Hippocampal formation (tissue), 2 donors: ENCODE data around the gene CDH10.

Experiments
- DNase-seq, 2 donors: peaks; one replicate each; lab custom pipeline; 2025; lab: John Stamatoyannopoulos, UW

CDH10 gene

GRCh38 chr5:24644761-24645160, at the start of gene CDH10:
Gene CDH10, minus strand, starts transcription at chr5:24644978. Its CDS starts 51,488 bp downstream, at chr5:24593490.
- peak; percentile 32 to 69 for DNase-seq

- DNase-seq = no peak
Measured at GRCh38 chr5:24693609-24694008, 48.8 kb upstream of the CDH10 start.

- no peak for DNase-seq
Measured at GRCh38 chr5:24691074-24691473, 46.3 kb upstream of the CDH10 start.

- DNase-seq = no peak
Measured at GRCh38 chr5:24681106-24681505, 36.3 kb upstream of the CDH10 start.

- no peak for DNase-seq
Measured at GRCh38 chr5:24668050-24668449, 23.3 kb upstream of the CDH10 start.

GRCh38 chr5:24649531-24649930, 4.8 kb upstream of the CDH10 start:
- DNase-seq = no peak

- no peak for DNase-seq
Measured at GRCh38 chr5:24646915-24647314, 2.1 kb upstream of the CDH10 start.

- no peak for DNase-seq
Measured at GRCh38 chr5:24645483-24645882, 705 bp upstream of the CDH10 start.

- no peak for DNase-seq
Measured at GRCh38 chr5:24643880-24644279, 898 bp downstream of the CDH10 start.

GRCh38 chr5:24643156-24643555, 1.6 kb downstream of the CDH10 start:
- DNase-seq = no peak

GRCh38 chr5:24642022-24642421, 2.8 kb downstream of the CDH10 start:
- DNase-seq = peak in 1 of 2 donors; percentile 58

GRCh38 chr5:24635209-24635608, 9.6 kb downstream of the CDH10 start:
- no peak for DNase-seq

- DNase-seq = peak in 1 of 2 donors; percentile 54
Measured at GRCh38 chr5:24633715-24634325, 11.0 kb downstream of the CDH10 start.

- DNase-seq = no peak
Measured at GRCh38 chr5:24632353-24632752, 12.4 kb downstream of the CDH10 start.

- DNase-seq = no peak
Measured at GRCh38 chr5:24630918-24631317, 13.9 kb downstream of the CDH10 start.

- no peak for DNase-seq
Measured at GRCh38 chr5:24629798-24630197, 15.0 kb downstream of the CDH10 start.

GRCh38 chr5:24624872-24625271, 19.9 kb downstream of the CDH10 start:
- DNase-seq = no peak

GRCh38 chr5:24623624-24624023, 21.2 kb downstream of the CDH10 start:
- no peak for DNase-seq

GRCh38 chr5:24623031-24623430, 21.7 kb downstream of the CDH10 start:
- DNase-seq = no peak

GRCh38 chr5:24621792-24622191, 23.0 kb downstream of the CDH10 start:
- DNase-seq = no peak

GRCh38 chr5:24616566-24616965, 28.2 kb downstream of the CDH10 start:
- no peak for DNase-seq

- no peak for DNase-seq
Measured at GRCh38 chr5:24615159-24615558, 29.6 kb downstream of the CDH10 start.

- no peak for DNase-seq
Measured at GRCh38 chr5:24609706-24610105, 35.1 kb downstream of the CDH10 start.

GRCh38 chr5:24606971-24607370, 37.8 kb downstream of the CDH10 start:
- DNase-seq = peak in 1 of 2 donors; percentile 41
